Aorta (tissue), 5 donors: ENCODE results near the gene FUT6. TPM values are rescaled to one million over a fixed set of nuclear protein-coding genes. Genes with fewer than 3 reads are reported as not detected.
"Not testable (repeated sequence)": the region's sequence is repeated elsewhere in the genome, so short reads cannot be mapped to it uniquely, and the experiment has no call there.

Experiments
- ATAC-seq: fragments of 200-7000 bp; cut with Tn5 transposase; one replicate; pipeline ENCODE4 v1.9.1; 2022; ENCODE audit warnings: moderate library complexity; ENCODE audit not compliant: low FRiP score
- DNase-seq, 2 donors: peaks; one replicate each; pipeline ENCODE4 v3.0.0-alpha.2; 2020
- H3K27ac ChIP-seq, 2 donors: one replicate each; pipeline ENCODE4 v1.5.1; 2013; ENCODE audit warnings: low read length in 2 of 2, mild to moderate bottlenecking in 2 of 2, moderate library complexity in 2 of 2, control low read depth in 1 of 2, inconsistent platforms in 1 of 2, low read depth in 1 of 2
- H3K27me3 ChIP-seq, 2 donors: one replicate each; pipeline ENCODE4 v1.6.1; 2013; ENCODE audit warnings: control low read depth in 1 of 2, low read length in 1 of 2, mild to moderate bottlenecking in 1 of 2, moderate library complexity in 1 of 2; ENCODE audit not compliant: insufficient read depth in 2 of 2, control insufficient read depth in 1 of 2
- H3K36me3 ChIP-seq, 2 donors: one replicate each; pipeline ENCODE4 v1.6.1; 2013; ENCODE audit warnings: control low read depth in 1 of 2, low read length in 1 of 2, mild to moderate bottlenecking in 1 of 2; ENCODE audit not compliant: insufficient read depth in 2 of 2, control insufficient read depth in 1 of 2
- H3K4me1 ChIP-seq, 2 donors: one replicate each; pipeline ENCODE4 v1.6.1; 2013; ENCODE audit warnings: low read length in 2 of 2, control low read depth in 1 of 2, mild to moderate bottlenecking in 1 of 2, moderate library complexity in 1 of 2; ENCODE audit not compliant: insufficient read depth in 2 of 2, control insufficient read depth in 1 of 2
- H3K4me3 ChIP-seq, 2 donors: one replicate each; pipeline ENCODE4 v1.5.1; 2013; ENCODE audit warnings: low read length in 2 of 2, control low read depth in 1 of 2, mild to moderate bottlenecking in 1 of 2
- H3K9me3 ChIP-seq: one replicate; pipeline ENCODE4 v1.6.1; 2013; ENCODE audit warnings: mild to moderate bottlenecking, low read length; ENCODE audit not compliant: control insufficient read depth
- WGBS, 2 donors: extraction: QIAGEN DNeasy Blood & Tissue Kit; methylation state at CpG; one replicate each; pipeline ENCODE4 v1.1.7; 2013; 5-methylcytosine and 5-hydroxymethylcytosine counted together
- intact Hi-C, 2 donors: fragments of 100-400 bp; cut with DNase I; formaldehyde crosslinking; loops; one replicate each; pipeline versions ENCODE4 v1.14.2 to v1.15.0; 2022
- polyA plus RNA-seq, 2 donors: library from polyadenylated mRNA; stranded (reverse); fragments of 200-250 nt; gene quantifications; one replicate each; pipeline ENCODE4 v1.2.3, GENCODE V29; 2013
- total RNA-seq, 2 donors: library from RNA; stranded (reverse); fragmentation: NEBNext Ultra II Directional; extraction: Animal tissue kit (Norgen Biotek cat#: 25700); gene quantifications; one replicate each; pipeline ENCODE4 v1.2.1, GENCODE V29; 2021
- donor health status: healthy with polysubstance abuse.
- donor health status: Bipolar disorder and iron deficiency.
- donor health status: DM: no; HTN: no; CAD: no.
- donor health status: DM: no; HTN: no; CAD: no.
- donor health status: DM: yes; HTN: yes; CAD: no.

Gene FUT6
- total and polyA plus RNA-seq, 4 donors: 0.05 to 3.9 TPM; not detected in 2

DNA sequence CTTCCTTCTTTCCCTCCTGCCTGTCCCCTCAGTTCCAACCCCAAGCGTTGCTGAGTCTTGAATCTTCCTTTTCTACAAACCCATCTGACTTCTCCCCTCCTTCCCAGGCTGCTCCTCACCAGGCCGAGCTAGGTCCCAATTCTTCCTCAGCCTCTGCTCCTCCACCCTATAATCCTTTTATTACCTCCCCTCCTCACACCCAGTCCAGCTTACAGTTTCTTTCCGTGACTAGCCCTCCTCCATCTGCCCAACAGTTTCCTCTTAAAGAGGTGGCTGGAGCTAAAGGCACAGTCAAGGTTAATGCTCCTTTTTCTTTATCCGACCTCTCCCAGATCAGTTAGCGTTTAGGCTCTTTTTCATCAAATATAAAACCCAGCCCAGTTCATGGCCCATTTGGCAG lies 9.1 kb upstream of the FUT6 start:
- WGBS, 2 donors: 87 to 93% methylated on average over 5 of the region's 5 CpGs
- ATAC-seq, H3K27me3 ChIP-seq, H3K36me3 ChIP-seq, DNase-seq, H3K4me1 ChIP-seq, H3K27ac ChIP-seq, H3K4me3 ChIP-seq, H3K9me3 ChIP-seq, intact Hi-C loops: not testable (repeated sequence)

DNA sequence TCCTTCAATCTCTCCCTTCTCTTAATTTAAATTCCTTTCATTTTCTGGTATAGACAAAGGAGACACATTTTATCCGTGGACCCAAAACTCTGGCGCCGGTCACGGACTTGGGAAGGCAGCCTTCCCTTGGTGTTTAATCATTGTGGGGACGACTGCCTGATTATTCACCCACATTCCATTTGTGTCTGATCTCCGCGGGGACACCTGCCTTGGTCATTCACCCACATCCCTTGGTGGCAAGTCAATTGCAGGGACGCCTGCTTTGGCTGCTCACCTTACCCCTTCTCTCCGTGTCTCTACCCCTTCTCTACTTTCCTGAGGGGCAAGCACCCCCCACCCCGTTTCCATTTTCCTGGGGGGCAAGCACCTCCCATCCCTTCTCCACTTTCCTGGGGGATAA lies 8.3 kb upstream of the FUT6 start:
- 77 to 78% methylated on average over 10 of the region's 10 CpGs for WGBS, 2 donors
- ATAC-seq, intact Hi-C loops, H3K27ac ChIP-seq, H3K27me3 ChIP-seq, H3K4me1 ChIP-seq, H3K36me3 ChIP-seq, H3K9me3 ChIP-seq, DNase-seq, H3K4me3 ChIP-seq: not testable (repeated sequence)

DNA sequence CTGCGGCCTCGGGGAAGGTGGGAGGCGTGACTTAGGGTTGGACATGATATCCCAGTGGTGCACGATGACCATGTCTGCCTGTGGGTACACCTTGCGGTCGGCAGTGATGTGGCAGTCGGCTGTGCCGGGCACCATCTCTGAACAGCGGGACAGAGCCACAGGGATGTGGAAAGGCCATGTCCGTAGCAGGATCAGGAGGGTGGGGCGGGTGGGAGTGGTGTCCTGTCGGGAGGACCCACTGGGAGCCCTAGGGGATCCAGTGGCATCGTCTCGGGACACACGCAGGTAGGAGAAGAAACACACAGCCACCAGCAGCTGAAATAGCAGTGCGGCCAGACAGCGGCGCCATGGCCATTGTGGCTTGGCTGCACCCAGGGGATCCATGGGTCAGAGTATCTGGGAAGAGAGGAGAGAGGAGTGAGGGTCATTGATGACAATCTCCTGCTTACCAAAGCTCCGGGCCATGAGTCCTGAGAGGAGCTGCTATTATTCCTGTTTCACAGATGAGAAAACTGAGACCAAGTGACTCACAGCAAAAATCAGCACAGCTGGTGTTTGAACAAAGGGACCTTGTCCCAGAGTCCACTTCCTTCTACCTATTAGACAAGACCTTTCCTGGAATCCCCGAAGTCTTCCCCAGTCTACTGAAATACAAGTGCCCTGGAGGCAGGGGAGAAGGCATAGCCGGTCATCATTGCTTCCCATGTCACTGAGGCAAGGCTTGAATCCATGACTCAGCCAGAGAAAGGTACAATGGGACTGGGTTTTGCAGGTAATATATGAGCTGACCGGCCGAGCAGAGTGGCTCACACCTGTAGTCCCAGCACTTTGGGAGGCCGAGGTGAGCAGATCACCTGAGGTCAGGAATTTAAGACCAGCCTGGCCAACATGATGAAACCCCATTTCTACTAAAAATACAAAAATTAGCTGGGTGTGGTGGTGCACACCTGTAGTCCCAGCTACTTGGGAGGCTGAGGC lies 5.2 kb upstream of the FUT6 start:
- WGBS, 2 donors: 85 to 88% methylated on average over 24 of the region's 24 CpGs
- Histone ChIP-seq H3K36me3 (no peaks in the 10 kb centered on the region), H3K4me3 (no peak overlapping the region), H3K27me3 (no peaks in the 10 kb centered on the region), H3K27ac (no peak overlapping the region), H3K9me3 (no peaks in the 10 kb centered on the region), H3K4me1 (no peaks in the 10 kb centered on the region)
- ATAC-seq: no peak
- DNase-seq: no peak
- intact Hi-C loops: no loop called here

DNA sequence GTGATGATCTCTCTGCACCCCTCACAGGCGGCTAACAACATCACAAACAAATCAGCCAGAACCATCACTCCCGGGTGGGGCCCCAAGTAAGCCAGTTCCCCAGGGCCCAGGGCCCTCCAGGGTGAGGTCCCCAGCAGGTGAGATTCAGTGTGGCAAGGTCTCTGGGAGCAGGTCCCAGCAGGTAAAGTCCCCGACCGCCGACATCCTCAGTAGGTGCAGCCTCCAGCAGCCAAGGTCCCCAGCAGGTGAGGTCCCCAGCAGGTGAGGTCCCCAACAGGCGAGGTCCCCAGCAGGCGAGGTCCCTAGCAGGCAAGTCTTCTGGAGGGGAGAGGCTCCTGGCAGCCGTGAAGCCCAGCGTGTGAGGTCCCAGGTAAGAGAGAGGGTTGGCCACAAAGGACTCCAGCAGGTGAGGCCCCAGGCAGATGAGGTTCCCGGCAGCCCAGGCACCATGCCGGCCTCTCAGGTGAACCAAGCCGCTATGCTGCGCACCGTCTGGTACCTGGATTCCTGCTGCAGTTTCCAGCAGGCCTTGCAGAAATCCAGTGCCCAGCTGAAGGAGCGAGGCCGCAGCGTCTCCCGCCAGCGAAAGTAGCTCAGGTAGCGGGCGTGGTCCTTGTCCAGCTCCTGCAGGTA lies 3.9 kb upstream of the FUT6 start:
- Histone ChIP-seq H3K27ac (no peak overlapping the region), H3K4me3 (no peak overlapping the region), H3K27me3 (no peaks in the 10 kb centered on the region), H3K4me1 (no peaks in the 10 kb centered on the region), H3K36me3 (no peaks in the 10 kb centered on the region), H3K9me3 (no peaks in the 10 kb centered on the region)
- no peak for DNase-seq
- intact Hi-C loops: no loop called here
- 94% methylated on average over 21 of the region's 21 CpGs for WGBS, 2 donors
- ATAC-seq: no peak

DNA sequence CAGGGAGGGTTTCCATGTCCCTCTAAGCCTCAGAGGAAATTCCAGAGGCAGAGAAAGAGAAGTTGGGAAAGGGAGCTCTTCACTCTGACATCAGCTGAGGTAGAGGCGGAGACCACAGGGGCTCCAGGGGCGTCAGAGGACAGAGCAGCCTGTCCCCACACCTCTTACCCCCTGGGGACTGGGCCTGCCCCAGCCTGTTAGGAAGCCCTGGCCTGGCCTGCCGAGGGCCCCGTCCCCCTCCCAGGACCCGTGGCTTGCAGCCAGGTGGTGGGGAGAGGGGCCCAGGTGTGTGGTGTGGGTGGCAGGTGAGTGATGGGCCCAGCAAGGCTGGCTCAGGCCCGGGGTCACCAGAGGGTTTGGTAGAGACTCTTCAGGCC lies 2.2 kb upstream of the FUT6 start:
- ATAC-seq, H3K27ac ChIP-seq, H3K36me3 ChIP-seq, DNase-seq, H3K27me3 ChIP-seq, H3K4me3 ChIP-seq, intact Hi-C loops, H3K4me1 ChIP-seq, H3K9me3 ChIP-seq: not testable (repeated sequence)
- WGBS, 2 donors: 72 to 81% methylated on average over 6 of the region's 6 CpGs

DNA sequence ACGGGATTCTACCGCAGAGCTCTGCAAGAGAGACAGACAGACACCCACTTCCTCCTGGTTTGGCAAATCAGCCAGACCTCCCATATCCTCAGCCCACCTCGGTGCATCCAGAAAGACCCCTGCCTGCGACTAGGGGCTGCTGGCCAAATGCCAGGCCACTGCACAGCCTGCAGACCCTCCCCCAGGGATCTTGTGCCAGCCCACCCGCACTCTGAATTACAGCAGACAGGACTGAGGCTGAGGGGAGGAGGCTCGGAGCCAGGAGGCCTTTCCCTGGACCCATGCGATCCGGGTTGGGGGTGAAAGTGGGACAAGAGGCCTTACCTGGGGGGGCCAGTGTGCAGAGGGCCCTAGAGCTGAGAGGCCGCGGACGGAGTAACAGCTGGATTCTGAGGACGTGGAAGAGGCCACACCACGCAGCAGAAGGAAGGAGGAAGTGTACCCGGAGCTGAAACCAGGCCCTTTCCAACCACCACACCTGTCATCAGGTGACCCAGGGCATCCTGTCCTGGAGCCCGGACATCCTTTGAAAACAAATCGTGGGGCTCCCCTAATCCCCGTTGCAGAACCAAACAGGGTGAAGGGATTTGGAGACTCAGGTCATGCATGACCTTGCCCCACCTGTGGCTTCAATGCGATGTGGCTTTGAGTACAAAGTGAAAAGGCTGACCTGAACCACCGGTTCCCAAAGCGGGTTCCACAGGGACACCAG lies 993 bp downstream of the FUT6 start:
- ATAC-seq (peak; percentile 19), DNase-seq (no peak)
- no peaks in the 10 kb centered on the region for H3K36me3 ChIP-seq
- no peaks in the 10 kb centered on the region for H3K9me3 ChIP-seq
- no peaks in the 10 kb centered on the region for H3K4me1 ChIP-seq
- H3K27me3 ChIP-seq: no peaks in the 10 kb centered on the region
- intact Hi-C loops: no loop called here
- WGBS, 2 donors: 70 to 72% methylated on average over 20 of the region's 20 CpGs
- no peak overlapping the region for H3K27ac ChIP-seq
- H3K4me3 ChIP-seq: no peak overlapping the region

DNA sequence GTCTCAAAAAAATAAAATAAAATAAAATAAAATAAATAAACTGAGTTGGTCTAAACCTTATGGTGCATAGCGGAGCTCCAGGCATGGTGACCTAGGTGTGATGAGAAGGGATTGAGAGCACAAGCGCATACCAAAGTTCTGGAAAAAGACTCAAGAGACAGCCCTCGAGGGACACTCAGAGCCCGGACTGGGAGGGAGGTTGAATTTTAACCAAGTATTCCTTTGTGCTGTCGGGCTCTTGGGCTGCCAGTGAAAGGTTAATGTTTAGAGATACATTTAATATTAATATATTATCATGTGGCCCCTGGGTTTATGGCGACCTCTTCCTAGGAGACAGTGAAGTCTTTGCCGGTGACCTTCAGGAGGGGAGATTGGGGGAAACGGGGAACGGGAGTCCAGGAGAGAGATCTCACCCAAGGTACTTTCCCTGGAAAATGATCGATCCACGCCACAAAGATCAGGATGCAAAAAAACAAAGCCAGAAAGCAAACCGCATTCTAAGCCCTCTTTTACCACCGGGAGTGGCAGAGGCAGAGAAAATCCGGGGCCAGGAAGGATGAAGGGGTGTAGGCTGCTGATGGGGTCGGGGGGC lies 1.6 kb downstream of the FUT6 start:
- Histone ChIP-seq H3K9me3 (no peaks in the 10 kb centered on the region), H3K36me3 (no peaks in the 10 kb centered on the region), H3K4me1 (no peaks in the 10 kb centered on the region), H3K27me3 (no peaks in the 10 kb centered on the region), H3K4me3 (no peak overlapping the region), H3K27ac (no peak overlapping the region)
- ATAC-seq (no peak), DNase-seq (no peak)
- intact Hi-C loops: no loop called here
- 52 to 53% methylated on average over 15 of the region's 15 CpGs for WGBS, 2 donors

DNA sequence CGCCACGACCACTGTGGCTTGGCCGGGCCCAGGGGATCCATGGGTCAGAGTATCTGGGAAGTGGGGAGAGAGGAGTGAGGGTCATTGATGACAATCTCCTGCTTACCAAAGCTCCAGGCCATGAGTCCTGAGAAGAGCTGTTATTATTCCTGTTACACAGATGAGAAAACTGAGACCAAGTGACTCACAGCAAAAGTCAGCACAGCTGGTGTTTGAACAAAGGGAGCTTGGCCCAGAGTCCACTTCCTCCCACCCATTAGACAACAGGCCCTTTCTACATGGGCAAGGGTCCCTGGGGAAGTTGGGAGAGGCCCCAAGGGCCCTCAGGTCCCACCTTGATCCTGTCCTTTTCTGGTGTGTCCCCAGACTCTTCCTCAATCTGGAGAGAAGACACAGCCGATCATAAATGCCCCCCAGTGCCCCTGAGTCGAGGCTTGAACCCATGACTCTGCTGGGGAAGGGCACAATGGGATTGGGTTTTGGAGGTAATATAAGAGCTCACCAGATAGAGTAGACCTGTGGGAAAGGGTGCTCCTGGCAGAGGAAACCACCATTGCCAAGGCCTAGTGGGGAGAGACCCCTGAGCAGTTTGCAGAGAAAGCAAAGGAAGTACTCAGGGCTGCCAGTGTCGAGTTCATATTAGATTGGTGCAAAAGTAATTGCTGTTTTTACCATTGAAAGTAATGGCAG lies 6.8 kb downstream of the FUT6 start:
- ATAC-seq (no peak), DNase-seq (no peak)
- 86 to 90% methylated on average over 6 of the region's 6 CpGs for WGBS, 2 donors
- intact Hi-C loops: no loop called here
- Histone ChIP-seq H3K27me3 (peaks cover 0 to 2% of the 10 kb centered on the region in 2 donors), H3K4me3 (no peak overlapping the region), H3K9me3 (no peaks in the 10 kb centered on the region), H3K4me1 (no peaks in the 10 kb centered on the region), H3K27ac (no peak overlapping the region), H3K36me3 (no peaks in the 10 kb centered on the region)
